HFF-Myc (cell line): ENCODE measurements around the gene SYT6.
"Not testable (repeated sequence)": the region's sequence is repeated elsewhere in the genome, so short reads cannot be mapped to it uniquely, and the experiment has no call there.

ENCODE experiments used
- DNase-seq: peaks from one replicate; pipeline ENCODE4 v3.0.0-alpha.2; 2011; ENCODE audit warnings: low read depth; ENCODE audit errors: extremely low read depth
- H3K4me3 ChIP-seq: replicated peaks from 2 replicates; pipeline ENCODE4 v1.5.1; 2011; ENCODE audit warnings: low read depth, mild to moderate bottlenecking, control low read depth, low read length
- TF ChIP-seq, protein P1 (sequence below): IDR thresholded peaks from 2 replicates; pipeline ENCODE4 v1.5.1; 2012; ENCODE audit warnings: mild to moderate bottlenecking, low read depth, low read length, control low read depth; ENCODE audit errors: missing control alignments

Gene SYT6

DNA sequence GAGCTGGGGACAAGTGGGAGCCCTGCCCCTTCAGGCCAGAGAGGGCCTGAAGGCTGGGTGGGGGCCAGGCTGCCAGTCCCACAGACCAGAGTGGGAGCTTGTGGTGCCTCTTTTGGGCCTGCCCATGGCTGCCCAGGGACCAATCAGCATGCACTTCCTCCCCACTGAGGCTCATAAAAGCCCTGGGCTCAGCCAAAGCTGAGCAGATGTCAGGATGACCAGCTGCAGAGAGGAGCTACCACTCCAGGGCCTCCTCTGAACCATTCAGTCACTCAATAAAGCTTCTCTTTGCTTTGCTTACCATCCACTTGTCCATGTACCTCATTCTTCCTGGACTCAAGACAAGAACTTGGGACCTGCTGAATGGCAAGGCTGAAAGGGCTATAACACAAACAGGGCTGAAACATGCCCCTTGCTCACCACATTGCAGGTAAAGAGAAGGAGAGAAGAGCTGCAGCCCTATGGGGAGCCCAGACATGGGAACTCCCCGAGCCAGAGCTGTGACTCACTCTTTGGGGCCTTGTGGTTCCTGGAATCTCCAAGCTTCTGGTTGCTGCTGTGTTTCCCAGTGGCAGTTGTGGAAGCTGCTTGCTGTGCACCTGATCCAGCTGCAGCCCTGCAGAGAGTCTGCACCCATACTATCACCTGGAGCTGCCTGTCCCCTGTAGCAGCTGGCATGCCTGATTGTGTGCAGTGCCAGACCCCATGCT, 92.4 kb downstream of the SYT6 start:
- no peak for DNase-seq
- H3K4me3 ChIP-seq, result no peak overlapping the region
- TF ChIP-seq, protein P1, sequence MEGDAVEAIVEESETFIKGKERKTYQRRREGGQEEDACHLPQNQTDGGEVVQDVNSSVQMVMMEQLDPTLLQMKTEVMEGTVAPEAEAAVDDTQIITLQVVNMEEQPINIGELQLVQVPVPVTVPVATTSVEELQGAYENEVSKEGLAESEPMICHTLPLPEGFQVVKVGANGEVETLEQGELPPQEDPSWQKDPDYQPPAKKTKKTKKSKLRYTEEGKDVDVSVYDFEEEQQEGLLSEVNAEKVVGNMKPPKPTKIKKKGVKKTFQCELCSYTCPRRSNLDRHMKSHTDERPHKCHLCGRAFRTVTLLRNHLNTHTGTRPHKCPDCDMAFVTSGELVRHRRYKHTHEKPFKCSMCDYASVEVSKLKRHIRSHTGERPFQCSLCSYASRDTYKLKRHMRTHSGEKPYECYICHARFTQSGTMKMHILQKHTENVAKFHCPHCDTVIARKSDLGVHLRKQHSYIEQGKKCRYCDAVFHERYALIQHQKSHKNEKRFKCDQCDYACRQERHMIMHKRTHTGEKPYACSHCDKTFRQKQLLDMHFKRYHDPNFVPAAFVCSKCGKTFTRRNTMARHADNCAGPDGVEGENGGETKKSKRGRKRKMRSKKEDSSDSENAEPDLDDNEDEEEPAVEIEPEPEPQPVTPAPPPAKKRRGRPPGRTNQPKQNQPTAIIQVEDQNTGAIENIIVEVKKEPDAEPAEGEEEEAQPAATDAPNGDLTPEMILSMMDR, result no peak

DNA sequence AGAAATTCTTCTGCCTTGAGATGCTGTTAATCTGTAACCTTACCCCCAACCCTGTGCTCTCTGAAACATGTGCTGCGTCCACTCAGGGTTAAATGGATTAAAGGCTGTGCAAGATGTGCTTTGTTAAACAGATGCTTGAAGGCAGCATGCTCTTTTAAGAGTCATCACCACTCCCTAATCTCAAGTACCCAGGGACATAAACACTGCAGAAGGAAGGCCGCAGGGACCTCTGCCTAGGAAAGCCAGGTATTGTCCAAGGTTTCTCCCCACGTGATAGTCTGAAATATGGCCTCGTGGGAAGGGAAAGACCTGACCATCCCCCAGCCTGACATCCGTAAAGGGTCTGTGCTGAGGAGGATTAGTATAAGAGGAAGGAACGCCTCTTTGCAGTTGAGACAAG, 95.4 kb downstream of the SYT6 start:
- not testable (repeated sequence) for H3K4me3 ChIP-seq, DNase-seq

DNA sequence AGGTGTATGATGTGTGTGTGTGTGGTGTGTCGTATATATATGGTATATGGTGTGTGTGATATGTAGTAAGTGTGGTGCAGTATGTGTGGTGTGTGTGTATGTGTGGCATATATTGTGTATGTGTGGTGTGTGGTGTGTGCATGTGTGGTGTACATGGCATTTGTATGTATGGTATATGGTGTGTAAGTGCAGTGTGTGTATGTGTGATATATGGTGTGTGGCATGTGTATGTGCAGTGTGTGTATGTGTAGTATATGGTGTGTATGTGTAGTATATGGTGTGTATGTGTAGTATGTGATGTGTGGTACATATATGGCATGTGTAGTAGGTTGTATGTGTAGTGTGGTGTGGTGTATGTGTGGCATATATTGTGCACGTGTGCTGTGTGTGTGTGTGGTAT, 99.5 kb downstream of the SYT6 start:
- no peak overlapping the region for H3K4me3 ChIP-seq
- TF ChIP-seq, protein P1, result no peak
- DNase-seq, result no peak

DNA sequence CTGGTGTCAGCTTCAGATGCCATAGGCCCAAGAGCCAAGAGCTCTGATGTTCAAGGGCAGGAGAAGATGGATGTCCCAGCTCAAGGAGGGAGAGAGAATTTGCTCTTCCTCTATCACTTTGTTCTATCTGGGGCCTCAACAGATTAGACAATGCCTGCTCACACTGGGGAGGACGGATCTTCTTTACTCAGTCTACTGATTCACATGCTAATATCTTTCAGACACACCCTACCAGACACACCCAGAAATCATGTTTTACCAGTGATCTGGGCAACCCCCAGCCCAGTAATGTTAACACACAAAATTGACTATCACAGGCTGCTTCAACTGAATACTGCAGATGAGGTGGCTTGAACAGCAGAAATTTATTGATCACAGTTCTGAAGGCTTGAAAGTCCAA, 105.4 kb downstream of the SYT6 start:
- H3K4me3 ChIP-seq, result no peak overlapping the region
- TF ChIP-seq, protein P1, result no peak
- DNase-seq, result no peak

DNA sequence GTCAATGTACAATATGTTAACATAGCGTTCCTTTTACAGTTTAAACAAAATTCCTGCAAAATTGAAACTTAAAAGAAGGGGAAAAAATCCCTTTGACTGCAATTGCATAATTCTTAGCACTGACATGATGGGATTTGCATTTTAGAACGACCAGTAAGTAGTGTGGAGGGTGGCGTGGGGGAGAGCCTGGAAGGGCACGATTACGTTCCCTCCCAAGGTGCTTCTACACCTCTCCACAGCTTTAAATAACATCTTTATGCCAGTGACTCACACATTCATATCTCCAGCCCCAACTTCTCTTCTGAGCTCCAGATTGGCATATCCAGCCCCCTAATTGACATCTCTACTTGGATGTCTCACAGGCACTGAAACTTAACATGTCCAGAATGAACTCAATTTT, 110.1 kb downstream of the SYT6 start:
- TF ChIP-seq, protein P1, result no peak
- DNase-seq, result no peak
- no peak overlapping the region for H3K4me3 ChIP-seq

DNA sequence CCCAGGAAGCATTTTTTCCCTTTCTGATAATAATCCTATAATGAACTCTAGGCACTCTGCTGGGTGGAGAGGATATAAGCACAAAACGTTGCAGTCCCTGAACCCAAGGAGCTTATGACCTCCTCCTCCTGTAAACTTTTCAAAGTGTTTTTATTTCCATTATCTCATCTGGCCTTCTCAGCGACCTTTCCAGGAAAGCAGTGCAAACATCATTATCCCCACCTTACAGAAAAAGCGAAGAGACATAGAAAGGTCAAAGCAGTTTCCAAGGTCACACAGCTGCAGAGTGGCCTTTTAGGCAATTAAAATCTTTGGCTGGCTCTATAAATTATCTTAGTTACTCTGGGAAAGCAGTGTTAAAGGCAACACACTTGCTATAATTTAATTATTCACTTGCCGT, 110.6 kb downstream of the SYT6 start:
- no peak overlapping the region for H3K4me3 ChIP-seq
- DNase-seq, result no peak
- TF ChIP-seq, protein P1, result no peak

DNA sequence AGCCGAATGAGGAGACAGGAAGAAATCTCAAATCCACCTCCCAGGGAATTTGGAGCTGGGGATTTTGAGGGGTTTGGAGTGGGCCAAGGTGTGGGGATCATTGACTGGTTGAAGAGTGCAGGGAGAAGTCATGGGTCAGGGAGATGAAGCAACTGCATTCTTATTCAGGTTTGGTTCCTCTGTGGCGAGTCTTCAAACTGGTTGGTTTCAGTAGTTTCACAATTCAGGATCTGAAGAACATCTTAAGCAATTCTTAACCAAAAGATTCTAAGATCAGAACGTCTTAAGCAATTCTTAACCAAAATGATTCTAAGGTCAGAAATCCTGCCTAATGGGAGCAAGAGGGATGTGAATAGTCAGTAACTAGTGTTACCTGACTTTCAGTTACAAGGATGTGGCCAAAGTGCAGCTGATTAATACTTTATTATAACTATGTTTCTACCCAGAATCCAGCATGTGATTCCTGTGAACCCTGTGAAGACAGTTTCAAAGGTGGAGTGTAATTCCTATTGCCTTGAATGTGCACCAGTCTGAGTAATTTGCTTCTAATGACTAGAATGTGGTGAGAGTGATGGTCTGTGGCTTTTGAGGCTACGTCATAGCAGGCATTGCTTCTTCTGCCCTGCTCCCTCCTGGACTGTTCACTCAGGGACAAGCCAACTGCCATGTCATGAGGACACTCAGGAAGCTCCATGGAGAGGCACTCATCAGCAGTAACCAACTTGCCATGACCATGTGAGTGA, 113.2 kb downstream of the SYT6 start:
- DNase-seq, result no peak
- H3K4me3 ChIP-seq, result no peak overlapping the region
- TF ChIP-seq, protein P1, result no peak
